ENCODE data around the gene ERN1. TPM values are rescaled to one million over a fixed set of nuclear protein-coding genes. Genes with fewer than 3 reads are reported as not detected.

The ERN1 gene
- total RNA-seq, 1 experiment from 2014 or later: 3.8 TPM

- DNase-seq (ENCODE audit: low spot score): no peak
- in situ Hi-C loops (cut with HindIII; ENCODE audit: low sequenced_read_pairs): no loop called here
Observed at GRCh38 chr17:64074704-64075426, 55.1 kb downstream of the ERN1 start.

- in situ Hi-C loops (cut with HindIII; ENCODE audit: low sequenced_read_pairs): no loop called here
- no peak for DNase-seq (ENCODE audit: low spot score)
Observed at GRCh38 chr17:64073771-64074703, 55.9 kb downstream of the ERN1 start.

GRCh38 chr17:64071111-64071510, 58.8 kb downstream of the ERN1 start:
- in situ Hi-C loops (cut with HindIII; ENCODE audit: low sequenced_read_pairs): no loop called here

GRCh38 chr17:64070213-64070612, 59.7 kb downstream of the ERN1 start:
- no peak for DNase-seq (ENCODE audit: low spot score)
- in situ Hi-C loops (cut with HindIII; ENCODE audit: low sequenced_read_pairs): no loop called here

More at GRCh38 chr17:64071111-64071510, 58.8 kb downstream of the ERN1 start:
- no peak for DNase-seq (ENCODE audit: low spot score)

- in situ Hi-C loops (cut with HindIII; ENCODE audit: low sequenced_read_pairs): no loop called here
- no peak for DNase-seq (ENCODE audit: low spot score)
Observed at GRCh38 chr17:64069143-64069542, 60.8 kb downstream of the ERN1 start.

- in situ Hi-C loops (cut with HindIII; ENCODE audit: low sequenced_read_pairs): no loop called here
- no peak for DNase-seq (ENCODE audit: low spot score)
Observed at GRCh38 chr17:64067657-64068056, 62.3 kb downstream of the ERN1 start.

GRCh38 chr17:64066716-64067115, 63.2 kb downstream of the ERN1 start:
- in situ Hi-C loops (cut with HindIII; ENCODE audit: low sequenced_read_pairs): no loop called here
- DNase-seq (ENCODE audit: low spot score): no peak

- DNase-seq (ENCODE audit: low spot score): no peak
- in situ Hi-C loops (cut with HindIII; ENCODE audit: low sequenced_read_pairs): no loop called here
Observed at GRCh38 chr17:64065161-64065560, 64.8 kb downstream of the ERN1 start.

GRCh38 chr17:64064331-64064730, 65.6 kb downstream of the ERN1 start:
- no peak for DNase-seq (ENCODE audit: low spot score)
- in situ Hi-C loops (cut with HindIII; ENCODE audit: low sequenced_read_pairs): no loop called here

GRCh38 chr17:64063766-64064224, 66.1 kb downstream of the ERN1 start:
- DNase-seq (ENCODE audit: low spot score): no peak
- in situ Hi-C loops (cut with HindIII; ENCODE audit: low sequenced_read_pairs): no loop called here

GRCh38 chr17:64063088-64063487, 66.9 kb downstream of the ERN1 start:
- DNase-seq (ENCODE audit: low spot score): no peak
- in situ Hi-C loops (cut with HindIII; ENCODE audit: low sequenced_read_pairs): no loop called here

- in situ Hi-C loops (cut with HindIII; ENCODE audit: low sequenced_read_pairs): no loop called here
- no peak for DNase-seq (ENCODE audit: low spot score)
Observed at GRCh38 chr17:64061178-64061898, 68.6 kb downstream of the ERN1 start.

GRCh38 chr17:64060331-64060730, 69.6 kb downstream of the ERN1 start:
- in situ Hi-C loops (cut with HindIII; ENCODE audit: low sequenced_read_pairs): no loop called here
- no peak for DNase-seq (ENCODE audit: low spot score)

GRCh38 chr17:64059756-64060155, 70.2 kb downstream of the ERN1 start:
- no peak for DNase-seq (ENCODE audit: low spot score)
- in situ Hi-C loops (cut with HindIII; ENCODE audit: low sequenced_read_pairs): no loop called here

- no peak for DNase-seq (ENCODE audit: low spot score)
- in situ Hi-C loops (cut with HindIII; ENCODE audit: low sequenced_read_pairs): no loop called here
Observed at GRCh38 chr17:64058621-64059020, 71.3 kb downstream of the ERN1 start.

- in situ Hi-C loops (cut with HindIII; ENCODE audit: low sequenced_read_pairs): no loop called here
- DNase-seq (ENCODE audit: low spot score): no peak
Observed at GRCh38 chr17:64057701-64058263, 72.2 kb downstream of the ERN1 start.

- no peak for DNase-seq (ENCODE audit: low spot score)
- in situ Hi-C loops (cut with HindIII; ENCODE audit: low sequenced_read_pairs): no loop called here
Observed at GRCh38 chr17:64056269-64057005, 73.5 kb downstream of the ERN1 start.

- in situ Hi-C loops (cut with HindIII; ENCODE audit: low sequenced_read_pairs): no loop called here
- no peak for DNase-seq (ENCODE audit: low spot score)
Observed at GRCh38 chr17:64055183-64056142, 74.5 kb downstream of the ERN1 start.

All from G401 (cell line).